ENCODE measurements around the gene EEIG2.

- TF ChIP-seq REST (IDR thresholded peaks at IDR 0.05; ENCODE audit: low read depth) (no peak), MAX (IDR thresholded peaks at IDR 0.05) (no peak), CEBPB (IDR thresholded peaks at IDR 0.05) (no peak), EGR1 (IDR thresholded peaks at IDR 0.05) (no peak), RAD21 (IDR thresholded peaks at IDR 0.05; ENCODE audit: low read depth) (no peak)
Measured at GRCh38 chr1:108591466-108591865, 31.6 kb downstream of the EEIG2 start.
